ENCODE results near the gene PCNX3.

Gene PCNX3

GRCh38 chr11:65617136-65617850 is 1.7 kb downstream of the PCNX3 start:
- Histone ChIP-seq H3K9me3 (ENCODE audit: control insufficient read depth in 1 of 2, low read length in 2 of 2) (no peaks in the 10 kb centered on the region), H3K27me3 (ENCODE audit: low read depth, low read length) (no peaks in the 10 kb centered on the region), H3K4me1 (ENCODE audit: control insufficient read depth in 1 of 2, insufficient read depth in 2 of 2, low read length in 2 of 2) (peaks cover 6 to 30% of the 10 kb centered on the region in 2 donors), H3K36me3 (ENCODE audit: control insufficient read depth in 1 of 2, insufficient read depth in 2 of 2, low read length in 2 of 2) (peaks cover 8 to 50% of the 10 kb centered on the region in 2 donors), H3K27ac (ENCODE audit: low read length) (no peak overlapping the region), H3K4me3 (ENCODE audit: low read depth in 1 of 2, low read length in 2 of 2) (no peak overlapping the region)

- Histone ChIP-seq H3K27me3 (ENCODE audit: low read depth, low read length) (no peaks in the 10 kb centered on the region), H3K36me3 (ENCODE audit: control insufficient read depth in 1 of 2, insufficient read depth in 2 of 2, low read length in 2 of 2) (peaks cover 8 to 54% of the 10 kb centered on the region in 2 donors)
Observed at GRCh38 chr11:65617990-65618751, 2.6 kb downstream of the PCNX3 start.

GRCh38 chr11:65618763-65619162 is 3.2 kb downstream of the PCNX3 start:
- Histone ChIP-seq H3K27me3 (ENCODE audit: low read depth, low read length) (no peaks in the 10 kb centered on the region), H3K27ac (ENCODE audit: low read length) (no peak overlapping the region), H3K4me3 (ENCODE audit: low read depth in 1 of 2, low read length in 2 of 2) (no peak overlapping the region), H3K36me3 (ENCODE audit: control insufficient read depth in 1 of 2, insufficient read depth in 2 of 2, low read length in 2 of 2) (peaks cover 13 to 60% of the 10 kb centered on the region in 2 donors), H3K9me3 (ENCODE audit: control insufficient read depth in 1 of 2, low read length in 2 of 2) (no peaks in the 10 kb centered on the region), H3K4me1 (ENCODE audit: control insufficient read depth in 1 of 2, insufficient read depth in 2 of 2, low read length in 2 of 2) (peaks cover 6 to 18% of the 10 kb centered on the region in 2 donors)

More at GRCh38 chr11:65617990-65618751, 2.6 kb downstream of the PCNX3 start:
- H3K4me1 ChIP-seq (ENCODE audit: control insufficient read depth in 1 of 2, insufficient read depth in 2 of 2, low read length in 2 of 2) = peaks cover 6 to 21% of the 10 kb centered on the region in 2 donors
- no peaks in the 10 kb centered on the region for H3K9me3 ChIP-seq (ENCODE audit: control insufficient read depth in 1 of 2, low read length in 2 of 2)
- H3K4me3 ChIP-seq (ENCODE audit: low read depth in 1 of 2, low read length in 2 of 2) = no peak overlapping the region
- no peak overlapping the region for H3K27ac ChIP-seq (ENCODE audit: low read length)

GRCh38 chr11:65619281-65619928 is 3.8 kb downstream of the PCNX3 start:
- Histone ChIP-seq H3K4me3 (ENCODE audit: low read depth in 1 of 2, low read length in 2 of 2) (no peak overlapping the region), H3K27ac (ENCODE audit: low read length) (no peak overlapping the region), H3K9me3 (ENCODE audit: control insufficient read depth in 1 of 2, low read length in 2 of 2) (no peaks in the 10 kb centered on the region), H3K4me1 (ENCODE audit: control insufficient read depth in 1 of 2, insufficient read depth in 2 of 2, low read length in 2 of 2) (peaks cover 6 to 18% of the 10 kb centered on the region in 2 donors), H3K27me3 (ENCODE audit: low read depth, low read length) (no peaks in the 10 kb centered on the region), H3K36me3 (ENCODE audit: control insufficient read depth in 1 of 2, insufficient read depth in 2 of 2, low read length in 2 of 2) (peaks cover 14 to 67% of the 10 kb centered on the region in 2 donors)

GRCh38 chr11:65620666-65621065 is 5.1 kb downstream of the PCNX3 start:
- no peaks in the 10 kb centered on the region for H3K27me3 ChIP-seq (ENCODE audit: low read depth, low read length)
- H3K36me3 ChIP-seq (ENCODE audit: control insufficient read depth in 1 of 2, insufficient read depth in 2 of 2, low read length in 2 of 2) = peaks cover 15 to 77% of the 10 kb centered on the region in 2 donors
- H3K4me1 ChIP-seq (ENCODE audit: control insufficient read depth in 1 of 2, insufficient read depth in 2 of 2, low read length in 2 of 2) = peaks cover 6 to 18% of the 10 kb centered on the region in 2 donors
- no peak overlapping the region for H3K27ac ChIP-seq (ENCODE audit: low read length)
- H3K4me3 ChIP-seq (ENCODE audit: low read depth in 1 of 2, low read length in 2 of 2) = no peak overlapping the region
- H3K9me3 ChIP-seq (ENCODE audit: control insufficient read depth in 1 of 2, low read length in 2 of 2) = no peaks in the 10 kb centered on the region

- H3K4me3 ChIP-seq (ENCODE audit: low read depth in 1 of 2, low read length in 2 of 2) = no peak overlapping the region
- H3K36me3 ChIP-seq (ENCODE audit: control insufficient read depth in 1 of 2, insufficient read depth in 2 of 2, low read length in 2 of 2) = peaks cover 23 to 84% of the 10 kb centered on the region in 2 donors
- H3K9me3 ChIP-seq (ENCODE audit: control insufficient read depth in 1 of 2, low read length in 2 of 2) = no peaks in the 10 kb centered on the region
- peaks cover 6 to 19% of the 10 kb centered on the region in 2 donors for H3K4me1 ChIP-seq (ENCODE audit: control insufficient read depth in 1 of 2, insufficient read depth in 2 of 2, low read length in 2 of 2)
- no peak overlapping the region for H3K27ac ChIP-seq (ENCODE audit: low read length)
- no peaks in the 10 kb centered on the region for H3K27me3 ChIP-seq (ENCODE audit: low read depth, low read length)
Observed at GRCh38 chr11:65621460-65621859, 5.9 kb downstream of the PCNX3 start.

- Histone ChIP-seq H3K27me3 (ENCODE audit: low read depth, low read length) (no peaks in the 10 kb centered on the region), H3K27ac (ENCODE audit: low read length) (no peak overlapping the region), H3K4me1 (ENCODE audit: control insufficient read depth in 1 of 2, insufficient read depth in 2 of 2, low read length in 2 of 2) (peaks cover 3 to 13% of the 10 kb centered on the region in 2 donors), H3K4me3 (ENCODE audit: low read depth in 1 of 2, low read length in 2 of 2) (no peak overlapping the region), H3K9me3 (ENCODE audit: control insufficient read depth in 1 of 2, low read length in 2 of 2) (no peaks in the 10 kb centered on the region), H3K36me3 (ENCODE audit: control insufficient read depth in 1 of 2, insufficient read depth in 2 of 2, low read length in 2 of 2) (peaks cover 29 to 89% of the 10 kb centered on the region in 2 donors)
Observed at GRCh38 chr11:65622011-65622410, 6.4 kb downstream of the PCNX3 start.

- no peak overlapping the region for H3K27ac ChIP-seq (ENCODE audit: low read length)
- H3K4me3 ChIP-seq (ENCODE audit: low read depth in 1 of 2, low read length in 2 of 2) = no peak overlapping the region
- H3K4me1 ChIP-seq (ENCODE audit: control insufficient read depth in 1 of 2, insufficient read depth in 2 of 2, low read length in 2 of 2) = peaks cover 0 to 9% of the 10 kb centered on the region in 2 donors
- peaks cover 35 to 90% of the 10 kb centered on the region in 2 donors for H3K36me3 ChIP-seq (ENCODE audit: control insufficient read depth in 1 of 2, insufficient read depth in 2 of 2, low read length in 2 of 2)
- H3K27me3 ChIP-seq (ENCODE audit: low read depth, low read length) = no peaks in the 10 kb centered on the region
- no peaks in the 10 kb centered on the region for H3K9me3 ChIP-seq (ENCODE audit: control insufficient read depth in 1 of 2, low read length in 2 of 2)
Observed at GRCh38 chr11:65623177-65623576, 7.6 kb downstream of the PCNX3 start.

GRCh38 chr11:65623852-65624616 is 8.5 kb downstream of the PCNX3 start:
- Histone ChIP-seq H3K36me3 (ENCODE audit: control insufficient read depth in 1 of 2, insufficient read depth in 2 of 2, low read length in 2 of 2) (peaks cover 39 to 90% of the 10 kb centered on the region in 2 donors), H3K9me3 (ENCODE audit: control insufficient read depth in 1 of 2, low read length in 2 of 2) (no peaks in the 10 kb centered on the region), H3K4me1 (ENCODE audit: control insufficient read depth in 1 of 2, insufficient read depth in 2 of 2, low read length in 2 of 2) (peaks cover 0 to 3% of the 10 kb centered on the region in 2 donors), H3K4me3 (ENCODE audit: low read depth in 1 of 2, low read length in 2 of 2) (no peak overlapping the region), H3K27ac (ENCODE audit: low read length) (no peak overlapping the region), H3K27me3 (ENCODE audit: low read depth, low read length) (no peaks in the 10 kb centered on the region)

GRCh38 chr11:65624931-65625627 is 9.5 kb downstream of the PCNX3 start:
- Histone ChIP-seq H3K36me3 (ENCODE audit: control insufficient read depth in 1 of 2, insufficient read depth in 2 of 2, low read length in 2 of 2) (peaks cover 48 to 90% of the 10 kb centered on the region in 2 donors), H3K4me3 (ENCODE audit: low read depth in 1 of 2, low read length in 2 of 2) (no peak overlapping the region)

More at GRCh38 chr11:65624931-65625627, 9.5 kb downstream of the PCNX3 start:
- no peak overlapping the region for H3K27ac ChIP-seq (ENCODE audit: low read length)
- peaks cover 0 to 3% of the 10 kb centered on the region in 2 donors for H3K4me1 ChIP-seq (ENCODE audit: control insufficient read depth in 1 of 2, insufficient read depth in 2 of 2, low read length in 2 of 2)
- H3K9me3 ChIP-seq (ENCODE audit: control insufficient read depth in 1 of 2, low read length in 2 of 2) = no peaks in the 10 kb centered on the region
- no peaks in the 10 kb centered on the region for H3K27me3 ChIP-seq (ENCODE audit: low read depth, low read length)

Data from muscle layer of duodenum (tissue), 2 donors.